22Rv1 (cell line): Measurements from ENCODE around the gene SLC4A1AP.

Source experiments
- H3K27ac ChIP-seq: fragments of 450-650 bp; 2 replicates; pipeline ENCODE4 v1.5.1; 2017
- ZFX ChIP-seq: fragments of 450-650 bp; IDR thresholded peaks from 2 replicates; pipeline ENCODE4 v1.6.1; 2017; ENCODE audit warnings: antibody characterized with exemption, borderline replicate concordance
- TF ChIP-seq, protein P1 (sequence below): fragments of 450-650 bp; IDR thresholded peaks from 2 replicates; pipeline ENCODE4 v1.5.1; 2017; ENCODE audit warnings: mild to moderate bottlenecking

The SLC4A1AP gene

GRCh38 chr2:27715318-27716210 is 51.9 kb downstream of the SLC4A1AP start:
- TF ChIP-seq, protein P1, sequence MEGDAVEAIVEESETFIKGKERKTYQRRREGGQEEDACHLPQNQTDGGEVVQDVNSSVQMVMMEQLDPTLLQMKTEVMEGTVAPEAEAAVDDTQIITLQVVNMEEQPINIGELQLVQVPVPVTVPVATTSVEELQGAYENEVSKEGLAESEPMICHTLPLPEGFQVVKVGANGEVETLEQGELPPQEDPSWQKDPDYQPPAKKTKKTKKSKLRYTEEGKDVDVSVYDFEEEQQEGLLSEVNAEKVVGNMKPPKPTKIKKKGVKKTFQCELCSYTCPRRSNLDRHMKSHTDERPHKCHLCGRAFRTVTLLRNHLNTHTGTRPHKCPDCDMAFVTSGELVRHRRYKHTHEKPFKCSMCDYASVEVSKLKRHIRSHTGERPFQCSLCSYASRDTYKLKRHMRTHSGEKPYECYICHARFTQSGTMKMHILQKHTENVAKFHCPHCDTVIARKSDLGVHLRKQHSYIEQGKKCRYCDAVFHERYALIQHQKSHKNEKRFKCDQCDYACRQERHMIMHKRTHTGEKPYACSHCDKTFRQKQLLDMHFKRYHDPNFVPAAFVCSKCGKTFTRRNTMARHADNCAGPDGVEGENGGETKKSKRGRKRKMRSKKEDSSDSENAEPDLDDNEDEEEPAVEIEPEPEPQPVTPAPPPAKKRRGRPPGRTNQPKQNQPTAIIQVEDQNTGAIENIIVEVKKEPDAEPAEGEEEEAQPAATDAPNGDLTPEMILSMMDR: no peak
- TF ChIP-seq ZFX: no peak
- no peak overlapping the region for H3K27ac ChIP-seq

DNA sequence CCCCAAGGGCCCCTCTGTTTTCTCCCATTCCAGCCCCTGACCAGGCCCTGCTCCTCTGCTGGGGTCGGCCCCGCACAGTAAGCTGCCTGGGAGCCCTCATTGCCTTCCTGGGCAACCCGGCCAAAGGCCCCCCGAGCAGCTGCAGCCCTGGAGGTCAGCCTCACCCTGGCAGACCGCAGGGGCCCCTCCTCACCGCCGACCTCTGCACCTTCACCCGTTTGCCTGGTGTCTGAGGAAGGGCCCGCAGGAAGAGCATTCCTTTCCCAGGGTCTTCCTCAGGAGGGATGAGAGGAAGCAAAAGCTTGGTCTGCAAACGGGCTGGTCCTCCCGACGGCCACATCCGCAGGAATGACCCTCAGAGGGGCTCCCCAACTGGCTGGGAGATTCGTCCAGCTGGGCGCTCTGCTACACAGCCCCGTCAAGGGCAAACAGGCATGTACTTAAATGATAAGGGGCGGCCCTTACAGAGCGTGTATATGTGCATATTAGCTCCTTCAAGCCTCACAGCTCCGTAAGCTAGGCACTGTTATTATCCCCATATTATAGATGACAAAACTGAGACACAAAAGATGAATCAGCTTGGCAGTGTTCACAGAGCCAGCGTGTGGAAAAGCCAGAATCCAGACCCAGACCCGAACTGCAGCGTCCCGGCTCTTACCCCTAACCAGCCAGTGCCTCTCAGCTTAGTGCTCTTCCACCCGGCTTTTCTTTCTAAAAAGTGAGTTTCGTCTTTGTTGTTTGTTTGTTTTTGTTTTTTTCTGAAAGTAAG is 52.8 kb downstream of the SLC4A1AP start:
- TF ChIP-seq, protein P1: no peak
- no peak for TF ChIP-seq ZFX
- no peak overlapping the region for H3K27ac ChIP-seq

DNA sequence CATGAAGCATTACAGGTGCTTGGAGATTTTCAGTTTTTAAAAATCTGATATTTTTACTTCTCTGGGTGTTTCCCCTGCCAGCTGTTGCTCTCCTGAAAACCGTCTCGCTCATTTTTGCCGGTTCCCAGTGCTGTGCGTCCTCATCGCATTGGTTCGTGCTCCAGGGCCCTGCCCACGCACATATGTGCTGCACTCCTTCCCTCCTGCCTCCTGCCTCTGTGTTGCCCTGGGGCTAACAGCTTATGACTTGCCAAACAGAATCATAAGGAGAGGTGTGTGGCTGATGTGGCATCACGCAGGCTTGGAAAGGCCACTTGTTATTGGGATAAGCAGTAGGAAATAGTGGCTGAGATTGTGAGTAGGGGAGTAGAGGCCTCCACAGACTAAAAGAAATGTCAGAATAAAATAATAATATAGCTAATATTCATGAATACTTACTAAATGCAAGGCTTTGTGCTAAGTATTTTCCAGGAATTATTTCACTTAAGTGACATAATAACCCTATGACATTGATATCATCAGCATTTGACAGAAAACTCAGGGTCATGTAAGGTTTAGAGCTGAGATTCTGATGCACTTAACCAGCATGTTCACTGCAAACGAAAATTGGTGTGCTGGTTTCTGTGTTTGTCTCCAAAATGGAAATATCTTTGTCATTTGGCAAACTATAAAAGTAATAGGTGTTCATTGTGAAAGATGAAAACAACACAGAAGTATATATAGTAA is 53.5 kb downstream of the SLC4A1AP start:
- H3K27ac ChIP-seq: no peak overlapping the region
- no peak for TF ChIP-seq ZFX
- TF ChIP-seq, protein P1: no peak

- H3K27ac ChIP-seq: no peak overlapping the region
- TF ChIP-seq, protein P1: no peak
- no peak for TF ChIP-seq ZFX
Observed at GRCh38 chr2:27720004-27720551, 56.4 kb downstream of the SLC4A1AP start.

DNA sequence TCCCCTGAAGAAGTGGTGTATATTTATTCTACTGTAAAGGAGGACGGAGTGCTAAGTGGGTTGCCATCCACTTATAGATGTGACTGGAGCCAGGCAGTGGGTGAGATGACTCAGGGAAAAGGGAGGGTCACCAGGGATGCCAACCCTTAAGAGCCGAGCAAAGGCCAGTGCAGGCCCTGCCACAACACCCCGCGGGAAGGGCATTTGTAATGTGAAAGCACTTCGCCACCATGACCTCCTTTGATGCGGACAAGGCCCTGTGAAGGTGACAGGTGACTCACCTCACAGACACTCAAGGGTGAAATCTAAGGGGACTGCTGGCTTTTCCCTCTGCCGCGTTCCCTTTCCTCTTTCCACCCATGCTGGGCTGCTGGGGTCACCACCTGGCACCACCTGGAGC is 57.6 kb downstream of the SLC4A1AP start:
- no peak for TF ChIP-seq ZFX
- no peak overlapping the region for H3K27ac ChIP-seq

DNA sequence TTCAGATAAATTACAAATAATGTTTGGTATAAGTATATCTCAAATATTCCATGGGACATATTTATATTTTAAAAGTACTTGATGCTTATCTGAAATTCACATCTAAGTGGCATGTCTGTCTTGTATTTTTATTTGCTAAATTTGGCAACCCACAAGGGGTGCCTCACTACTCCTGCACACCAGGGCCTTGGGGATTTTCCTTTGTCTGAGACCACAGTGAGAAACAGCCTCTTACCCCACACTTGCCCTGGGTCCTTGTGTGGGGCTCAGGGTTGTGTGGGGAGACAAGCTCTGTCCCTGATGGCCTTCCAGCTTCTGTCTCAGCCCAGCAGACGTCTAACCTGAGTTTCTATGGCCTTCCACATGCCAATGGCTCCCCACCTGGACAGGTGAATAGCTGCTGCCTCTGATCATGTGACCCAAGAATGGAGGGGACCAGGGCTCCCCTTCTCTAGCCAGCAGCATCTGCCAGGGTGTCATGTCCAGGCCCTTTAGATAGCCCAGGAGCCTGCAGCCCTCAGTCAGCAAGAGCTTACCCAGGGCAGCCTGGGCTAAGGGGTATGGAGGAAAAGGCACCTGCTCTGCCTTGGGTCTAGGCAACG is 58.3 kb downstream of the SLC4A1AP start:
- H3K27ac ChIP-seq: no peak overlapping the region
- TF ChIP-seq, protein P1: no peak
- TF ChIP-seq ZFX: no peak
